Calu3 (cell line): ENCODE measurements around the gene TOP3B. TPM values are rescaled to one million over a fixed set of nuclear protein-coding genes. Genes with fewer than 3 reads are reported as not detected.

Experiments used
- BruUV-seq: library from RNA; stranded (reverse); fragments of 400-500 nt; replicated peaks from 2 replicates; lab custom pipeline; 2021; lab: Mats Ljungman, UMichigan
- CTCF ChIA-PET: fragments of 300-600 bp; sonication (Branson Sonifier 250); formaldehyde crosslinking; loops from one replicate; lab custom pipeline; 2022; ENCODE audit warnings: antibody characterized with exemption; lab: Charles Lee
- DNase-seq: peaks from one replicate; pipeline ENCODE4 v3.0.0; 2022
- H3K27ac Mint-ChIP-seq: one replicate; pipeline ENCODE4 v1.8.0; 2022; ENCODE audit warnings: mixed read lengths; ENCODE audit not compliant: unreplicated experiment
- H3K27me3 Mint-ChIP-seq: one replicate; pipeline ENCODE4 v1.8.0; 2022; ENCODE audit warnings: mixed read lengths; ENCODE audit not compliant: unreplicated experiment
- H3K36me3 Mint-ChIP-seq: one replicate; pipeline ENCODE4 v1.8.0; 2022; ENCODE audit warnings: mild to moderate bottlenecking, moderate library complexity, mixed read lengths; ENCODE audit not compliant: insufficient read depth, unreplicated experiment
- H3K4me1 Mint-ChIP-seq: one replicate; pipeline ENCODE4 v1.8.0; 2022; ENCODE audit warnings: mild to moderate bottlenecking, low read depth, mixed read lengths; ENCODE audit not compliant: unreplicated experiment
- H3K4me3 Mint-ChIP-seq: one replicate; pipeline ENCODE4 v1.8.0; 2022; ENCODE audit warnings: mild to moderate bottlenecking, low read depth, moderate library complexity, mixed read lengths; ENCODE audit not compliant: unreplicated experiment
- H3K9me3 Mint-ChIP-seq: one replicate; pipeline ENCODE4 v1.8.0; 2022; ENCODE audit warnings: low read depth, mixed read lengths; ENCODE audit not compliant: unreplicated experiment
- intact Hi-C: fragments of 100-400 bp; cut with micrococcal nuclease; formaldehyde crosslinking; loops from one replicate; pipeline ENCODE4 v1.10.0; 2022; ENCODE audit not compliant: unreplicated experiment
- total RNA-seq: library from RNA; stranded (reverse); gene quantifications from 2 replicates; pipeline ENCODE4 v1.2.3, GENCODE V29; 2022
- TF ChIP-seq, protein P1 (sequence below): fragments of 200-600 bp; IDR thresholded peaks from one replicate; pipeline ENCODE4 v1.8.0; 2022; ENCODE audit warnings: antibody characterized with exemption; ENCODE audit not compliant: unreplicated experiment

TOP3B gene
- total RNA-seq, 1 experiment from 2014 or later: 45.1 TPM

DNA sequence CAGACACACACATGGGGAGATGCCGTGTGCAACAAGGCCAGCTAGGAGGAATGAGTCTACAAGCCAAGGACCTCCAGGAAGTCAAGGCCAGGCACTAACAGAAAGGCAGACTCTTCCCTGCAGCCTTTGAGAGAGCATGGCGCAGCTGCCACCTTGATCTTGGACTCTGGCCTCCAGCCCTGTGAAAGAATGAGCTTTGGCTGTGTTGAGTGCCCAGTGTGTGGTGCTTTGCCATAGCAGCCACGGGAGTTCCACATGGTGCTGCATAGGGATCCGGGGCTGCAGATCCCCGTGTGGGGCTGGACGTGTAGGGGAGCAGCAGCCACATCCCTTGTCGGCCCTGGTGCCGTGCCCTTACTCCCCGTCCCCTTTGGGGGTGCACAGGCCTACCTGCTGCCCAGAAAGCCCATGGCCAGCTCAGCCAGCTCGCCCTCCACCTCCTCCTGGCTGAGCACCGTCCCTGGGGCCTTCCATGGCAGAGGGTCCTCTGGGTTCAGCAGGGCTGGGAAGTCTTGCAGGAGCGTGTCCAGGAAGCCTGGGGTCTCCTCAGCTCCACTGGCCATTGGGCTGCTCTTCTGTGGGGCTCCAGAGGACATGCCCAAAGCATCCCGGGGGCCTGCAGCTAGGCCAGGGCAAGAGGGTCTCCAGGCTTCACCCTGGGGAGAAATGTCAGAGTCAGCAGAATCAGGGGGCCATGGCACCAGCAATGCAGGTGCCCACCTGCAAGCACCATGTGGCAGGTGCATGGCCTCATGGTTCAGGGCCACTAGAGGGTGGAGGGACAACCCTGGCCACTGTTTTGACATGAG is 36.9 kb downstream of the TOP3B start:
- TF ChIP-seq, protein P1, sequence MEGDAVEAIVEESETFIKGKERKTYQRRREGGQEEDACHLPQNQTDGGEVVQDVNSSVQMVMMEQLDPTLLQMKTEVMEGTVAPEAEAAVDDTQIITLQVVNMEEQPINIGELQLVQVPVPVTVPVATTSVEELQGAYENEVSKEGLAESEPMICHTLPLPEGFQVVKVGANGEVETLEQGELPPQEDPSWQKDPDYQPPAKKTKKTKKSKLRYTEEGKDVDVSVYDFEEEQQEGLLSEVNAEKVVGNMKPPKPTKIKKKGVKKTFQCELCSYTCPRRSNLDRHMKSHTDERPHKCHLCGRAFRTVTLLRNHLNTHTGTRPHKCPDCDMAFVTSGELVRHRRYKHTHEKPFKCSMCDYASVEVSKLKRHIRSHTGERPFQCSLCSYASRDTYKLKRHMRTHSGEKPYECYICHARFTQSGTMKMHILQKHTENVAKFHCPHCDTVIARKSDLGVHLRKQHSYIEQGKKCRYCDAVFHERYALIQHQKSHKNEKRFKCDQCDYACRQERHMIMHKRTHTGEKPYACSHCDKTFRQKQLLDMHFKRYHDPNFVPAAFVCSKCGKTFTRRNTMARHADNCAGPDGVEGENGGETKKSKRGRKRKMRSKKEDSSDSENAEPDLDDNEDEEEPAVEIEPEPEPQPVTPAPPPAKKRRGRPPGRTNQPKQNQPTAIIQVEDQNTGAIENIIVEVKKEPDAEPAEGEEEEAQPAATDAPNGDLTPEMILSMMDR: no peak
- H3K4me3 Mint-ChIP-seq: no peak overlapping the region
- CTCF ChIA-PET: no interaction called here
- intact Hi-C loops: no loop called here
- no peaks in the 10 kb centered on the region for H3K27me3 Mint-ChIP-seq
- H3K9me3 Mint-ChIP-seq: no peaks in the 10 kb centered on the region
- H3K4me1 Mint-ChIP-seq: peaks cover 17% of the 10 kb centered on the region
- H3K36me3 Mint-ChIP-seq: peaks cover 18% of the 10 kb centered on the region
- BruUV-seq: no TSS peak
- no peak for DNase-seq
- H3K27ac Mint-ChIP-seq: no peak overlapping the region

DNA sequence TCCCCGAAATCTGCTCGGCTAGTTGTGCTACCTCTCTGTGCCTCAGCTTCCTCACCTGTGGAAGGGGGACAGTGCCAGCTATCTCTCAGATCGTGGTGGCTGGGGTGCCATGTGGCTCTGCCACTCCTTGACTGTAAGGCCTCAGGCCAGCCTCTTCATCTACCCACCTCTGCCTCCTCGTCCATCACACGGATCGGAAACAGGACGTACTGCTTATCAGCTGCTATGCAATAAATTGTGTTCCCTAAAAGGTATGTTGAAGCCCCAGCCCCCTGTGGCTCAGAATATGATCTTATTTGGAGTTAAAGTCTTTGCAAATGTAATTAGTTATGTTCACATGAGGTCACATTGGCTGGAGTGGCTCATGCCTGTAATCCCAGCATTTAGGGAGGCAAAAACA is 37.7 kb downstream of the TOP3B start:
- TF ChIP-seq, protein P1: no peak
- no peak for DNase-seq
- peaks cover 18% of the 10 kb centered on the region for H3K36me3 Mint-ChIP-seq
- BruUV-seq: no TSS peak
- CTCF ChIA-PET: interaction anchor here (0.6 kb wide), 1 partner anchor 264 kb away, joined by 3 read pairs; no protein-coding TSS in a partner anchor
- H3K4me1 Mint-ChIP-seq: peaks cover 17% of the 10 kb centered on the region
- H3K27me3 Mint-ChIP-seq: no peaks in the 10 kb centered on the region
- H3K4me3 Mint-ChIP-seq: no peak overlapping the region
- H3K27ac Mint-ChIP-seq: no peak overlapping the region
- no peaks in the 10 kb centered on the region for H3K9me3 Mint-ChIP-seq
- intact Hi-C loops: no loop called here

DNA sequence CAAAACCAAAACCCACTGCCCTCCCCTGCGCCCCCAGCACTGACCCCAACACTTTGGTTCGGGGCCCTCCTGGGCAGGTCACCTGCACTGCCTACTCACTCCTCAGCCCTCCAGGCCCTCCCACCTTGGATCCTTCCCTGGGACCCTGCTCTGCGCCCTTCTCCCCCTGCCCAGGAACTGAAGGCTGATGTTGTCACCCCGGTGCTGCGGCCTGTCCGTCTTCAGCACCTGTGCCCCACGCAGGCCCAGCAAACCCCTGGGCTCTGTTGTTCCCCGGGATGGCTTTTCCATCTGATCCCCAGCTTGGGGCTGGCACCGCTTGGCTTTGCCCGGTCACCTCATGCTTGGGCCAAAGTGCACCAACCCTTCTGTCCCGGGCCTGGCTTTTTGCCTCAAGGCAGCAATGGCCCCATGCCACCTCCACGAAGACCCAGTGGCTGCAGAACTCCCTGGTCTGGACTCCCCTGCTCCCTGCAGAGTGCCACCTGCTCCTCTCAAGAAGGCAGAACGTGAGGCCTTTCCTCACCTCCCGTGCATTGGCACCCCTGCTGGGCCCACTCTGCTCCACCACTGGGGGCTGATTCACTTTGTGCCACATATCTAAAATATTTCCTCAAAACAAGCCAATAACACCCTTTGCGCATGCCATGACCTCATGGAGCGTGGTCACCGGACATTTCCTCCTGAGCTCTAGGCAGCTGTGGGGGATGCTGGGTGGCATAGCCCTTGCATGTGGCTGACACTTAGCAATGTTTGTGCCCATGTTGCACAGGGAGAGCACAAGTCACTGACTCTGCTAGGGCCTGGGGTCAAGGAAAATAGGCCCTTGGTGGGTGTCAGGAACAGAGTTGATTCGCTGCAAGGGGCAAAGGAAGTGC is 38.8 kb downstream of the TOP3B start:
- intact Hi-C loops: no loop called here
- TF ChIP-seq, protein P1: no peak
- CTCF ChIA-PET: interaction anchor here (0.6 kb wide), 1 partner anchor 8 kb away, joined by 3 read pairs; no protein-coding TSS in a partner anchor
- no peaks in the 10 kb centered on the region for H3K27me3 Mint-ChIP-seq
- peaks cover 17% of the 10 kb centered on the region for H3K4me1 Mint-ChIP-seq
- H3K4me3 Mint-ChIP-seq: no peak overlapping the region
- no peak for DNase-seq
- no TSS peak for BruUV-seq
- H3K27ac Mint-ChIP-seq: no peak overlapping the region
- H3K36me3 Mint-ChIP-seq: peaks cover 18% of the 10 kb centered on the region
- no peaks in the 10 kb centered on the region for H3K9me3 Mint-ChIP-seq

DNA sequence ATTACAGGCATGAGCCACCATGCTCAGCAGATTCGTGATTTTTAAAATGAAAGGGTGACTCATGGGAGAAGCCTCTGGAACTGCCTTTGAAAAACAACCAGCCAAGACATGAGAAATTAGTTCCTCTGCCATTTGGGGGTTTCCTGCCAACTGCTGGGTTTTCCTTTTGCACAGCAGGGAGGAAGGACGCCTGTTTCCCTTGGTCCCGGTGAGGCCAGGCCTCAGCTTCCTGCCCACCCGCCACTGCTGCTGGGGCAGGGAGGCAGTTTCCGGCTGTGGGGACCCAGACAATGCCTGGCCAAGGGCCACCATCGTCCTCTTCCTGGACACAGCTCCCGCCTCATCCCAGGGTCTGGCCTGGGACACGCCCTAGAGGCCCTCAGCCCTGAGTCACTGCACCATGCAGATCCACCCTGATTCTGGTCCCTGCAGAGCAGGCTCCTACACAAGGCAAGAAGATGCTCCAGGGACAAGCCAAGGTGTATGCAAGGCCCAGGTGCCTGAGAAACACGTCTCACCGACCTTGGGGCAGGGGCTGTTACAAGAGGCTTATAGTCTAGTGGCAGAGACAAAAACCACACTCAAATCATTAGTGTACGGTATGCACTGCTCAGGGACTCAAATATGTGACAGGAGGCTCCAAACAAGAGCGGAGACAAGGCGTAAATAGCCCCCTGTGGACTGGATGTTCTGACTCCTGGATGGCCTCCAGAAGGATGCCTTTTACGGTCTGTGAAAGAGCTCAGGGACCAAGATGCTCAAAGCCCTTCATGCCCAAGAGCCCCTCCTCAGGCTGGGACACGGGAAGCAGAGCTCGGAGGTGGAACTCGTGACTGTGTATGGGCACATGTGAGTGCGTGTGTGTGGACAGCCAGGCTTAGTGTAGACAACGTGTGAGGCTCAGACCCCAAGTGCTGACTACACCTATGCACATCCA is 39.9 kb downstream of the TOP3B start:
- TF ChIP-seq, protein P1: no peak
- H3K27me3 Mint-ChIP-seq: no peaks in the 10 kb centered on the region
- CTCF ChIA-PET: interaction anchor here (0.6 to 0.7 kb wide), 2 partner anchors 9 to 33 kb away, joined by 3 to 6 read pairs; no protein-coding TSS in a partner anchor
- no peaks in the 10 kb centered on the region for H3K9me3 Mint-ChIP-seq
- no peak overlapping the region for H3K27ac Mint-ChIP-seq
- H3K36me3 Mint-ChIP-seq: peaks cover 27% of the 10 kb centered on the region
- intact Hi-C loops: no loop called here
- DNase-seq: peak; percentile 37
- no TSS peak for BruUV-seq
- H3K4me3 Mint-ChIP-seq: no peak overlapping the region
- H3K4me1 Mint-ChIP-seq: peaks cover 22% of the 10 kb centered on the region
